Neural cell (in vitro differentiated cells): ENCODE measurements around the gene RAI1.

Source experiments
- EZH2 ChIP-seq: fragments of 200-600, 300-800 bp; shearing (Covaris generic), sonication (generic); IDR thresholded peaks from 2 replicates; pipeline ENCODE4 v1.6.1; 2014; ENCODE audit warnings: antibody characterized with exemption, low read length, borderline replicate concordance, mild to moderate bottlenecking; ENCODE audit not compliant: insufficient read depth, poor library complexity, severe bottlenecking
- TF ChIP-seq, protein P1 (sequence below): fragments of 450-650 bp; IDR thresholded peaks from 2 replicates; pipeline ENCODE4 v1.5.1; 2014; ENCODE audit warnings: antibody characterized with exemption, mild to moderate bottlenecking, moderate library complexity; ENCODE audit not compliant: poor library complexity, severe bottlenecking

- TF ChIP-seq, protein P1, sequence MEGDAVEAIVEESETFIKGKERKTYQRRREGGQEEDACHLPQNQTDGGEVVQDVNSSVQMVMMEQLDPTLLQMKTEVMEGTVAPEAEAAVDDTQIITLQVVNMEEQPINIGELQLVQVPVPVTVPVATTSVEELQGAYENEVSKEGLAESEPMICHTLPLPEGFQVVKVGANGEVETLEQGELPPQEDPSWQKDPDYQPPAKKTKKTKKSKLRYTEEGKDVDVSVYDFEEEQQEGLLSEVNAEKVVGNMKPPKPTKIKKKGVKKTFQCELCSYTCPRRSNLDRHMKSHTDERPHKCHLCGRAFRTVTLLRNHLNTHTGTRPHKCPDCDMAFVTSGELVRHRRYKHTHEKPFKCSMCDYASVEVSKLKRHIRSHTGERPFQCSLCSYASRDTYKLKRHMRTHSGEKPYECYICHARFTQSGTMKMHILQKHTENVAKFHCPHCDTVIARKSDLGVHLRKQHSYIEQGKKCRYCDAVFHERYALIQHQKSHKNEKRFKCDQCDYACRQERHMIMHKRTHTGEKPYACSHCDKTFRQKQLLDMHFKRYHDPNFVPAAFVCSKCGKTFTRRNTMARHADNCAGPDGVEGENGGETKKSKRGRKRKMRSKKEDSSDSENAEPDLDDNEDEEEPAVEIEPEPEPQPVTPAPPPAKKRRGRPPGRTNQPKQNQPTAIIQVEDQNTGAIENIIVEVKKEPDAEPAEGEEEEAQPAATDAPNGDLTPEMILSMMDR = no peak
- no peak for TF ChIP-seq EZH2
Observed at GRCh38 chr17:17762744-17763105, 81.5 kb downstream of the RAI1 start.
